Cardiac fibroblast (primary cell): ENCODE measurements around the gene SMIM17.
A peak's percentile ranks its signal among the peaks of the same experiment; 100 is the strongest.
"Not testable (repeated sequence)": the region's sequence is repeated elsewhere in the genome, so short reads cannot be mapped to it uniquely, and the experiment has no call there.

Experiments
- DNase-seq, 2 donors: peaks; one replicate each; pipeline versions ENCODE4 v3.0.0 to v3.0.0-alpha.2; 2010; ENCODE audit warnings: low read depth in 2 of 2
- H3K4me3 ChIP-seq, 2 donors: replicated peaks in 1 of 2; 1 replicate in 1 of 2; 2 replicates in 1 of 2; pipeline ENCODE4 v1.5.1; 2011; ENCODE audit warnings: low read depth in 2 of 2, low read length in 2 of 2, mild to moderate bottlenecking in 2 of 2, moderate library complexity in 1 of 2
- TF ChIP-seq, protein P1 (sequence below): IDR thresholded peaks from one replicate; pipeline ENCODE4 v1.5.1; 2011; ENCODE audit warnings: low read depth, mild to moderate bottlenecking, low read length, inconsistent platforms

SMIM17 gene

GRCh38 chr19:56667311-56667870, 24.4 kb downstream of the SMIM17 start:
- TF ChIP-seq, protein P1, sequence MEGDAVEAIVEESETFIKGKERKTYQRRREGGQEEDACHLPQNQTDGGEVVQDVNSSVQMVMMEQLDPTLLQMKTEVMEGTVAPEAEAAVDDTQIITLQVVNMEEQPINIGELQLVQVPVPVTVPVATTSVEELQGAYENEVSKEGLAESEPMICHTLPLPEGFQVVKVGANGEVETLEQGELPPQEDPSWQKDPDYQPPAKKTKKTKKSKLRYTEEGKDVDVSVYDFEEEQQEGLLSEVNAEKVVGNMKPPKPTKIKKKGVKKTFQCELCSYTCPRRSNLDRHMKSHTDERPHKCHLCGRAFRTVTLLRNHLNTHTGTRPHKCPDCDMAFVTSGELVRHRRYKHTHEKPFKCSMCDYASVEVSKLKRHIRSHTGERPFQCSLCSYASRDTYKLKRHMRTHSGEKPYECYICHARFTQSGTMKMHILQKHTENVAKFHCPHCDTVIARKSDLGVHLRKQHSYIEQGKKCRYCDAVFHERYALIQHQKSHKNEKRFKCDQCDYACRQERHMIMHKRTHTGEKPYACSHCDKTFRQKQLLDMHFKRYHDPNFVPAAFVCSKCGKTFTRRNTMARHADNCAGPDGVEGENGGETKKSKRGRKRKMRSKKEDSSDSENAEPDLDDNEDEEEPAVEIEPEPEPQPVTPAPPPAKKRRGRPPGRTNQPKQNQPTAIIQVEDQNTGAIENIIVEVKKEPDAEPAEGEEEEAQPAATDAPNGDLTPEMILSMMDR, result no peak
- no peak for DNase-seq

DNA sequence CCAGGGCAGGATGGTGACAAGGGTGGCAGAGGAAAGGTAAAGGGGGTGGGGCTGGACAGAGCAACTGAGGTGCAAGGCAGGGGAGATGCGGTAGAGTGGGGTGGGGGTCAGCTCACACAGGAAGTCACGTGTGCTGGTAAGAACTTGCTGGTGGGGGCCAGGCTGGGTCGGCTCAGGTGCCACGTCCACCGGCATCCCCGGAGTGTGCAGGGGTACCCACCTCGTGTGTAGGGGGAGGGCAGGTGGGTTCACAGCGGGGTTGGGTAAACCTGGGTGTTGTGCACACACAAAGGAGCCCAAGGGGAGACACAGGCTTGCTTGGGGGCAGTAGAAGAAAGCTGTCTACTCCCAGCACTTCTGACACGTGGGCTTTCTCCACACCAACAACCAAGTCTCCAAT, 25.7 kb downstream of the SMIM17 start:
- TF ChIP-seq, protein P1, result no peak
- H3K4me3 ChIP-seq, result no peak overlapping the region
- no peak for DNase-seq

More at GRCh38 chr19:56667311-56667870, 24.4 kb downstream of the SMIM17 start:
- H3K4me3 ChIP-seq, result no peak overlapping the region

GRCh38 chr19:56670401-56670960, 27.5 kb downstream of the SMIM17 start:
- TF ChIP-seq, protein P1, result no peak
- H3K4me3 ChIP-seq, result no peak overlapping the region
- DNase-seq, result no peak

- H3K4me3 ChIP-seq, result peak overlapping the region in 1 of 2 donors; percentile 27
- TF ChIP-seq, protein P1, result no peak
- DNase-seq, result no peak
Observed at GRCh38 chr19:56670961-56671612, 28.1 kb downstream of the SMIM17 start.

DNA sequence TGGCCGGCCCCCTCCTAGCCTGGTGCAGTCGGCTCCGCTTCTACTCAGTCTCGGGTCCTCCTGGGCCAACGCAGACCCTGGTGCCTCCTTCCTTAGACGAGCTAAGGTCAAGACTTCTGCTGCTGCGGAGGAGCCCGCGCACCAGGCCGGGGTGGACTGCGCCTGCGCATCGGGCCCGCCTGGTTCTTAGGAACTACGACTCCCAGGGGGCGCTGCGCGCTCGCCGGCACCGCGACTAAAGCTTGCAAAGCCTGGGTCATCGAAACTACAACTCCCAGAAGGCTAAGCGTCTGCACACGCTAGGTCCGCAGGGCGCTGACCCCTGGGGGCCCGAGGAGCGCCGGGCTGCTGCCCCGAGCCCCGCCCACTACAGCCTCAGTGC, 28.6 kb downstream of the SMIM17 start, which contains the start of gene ZNF835:
ZNF835 (minus strand) TSS at position 145 of the 382 bp plus-strand sequence. CDS start 6,559 bp downstream, outside the sequence.
- TF ChIP-seq, protein P1, result no peak
- peak; percentile 53 to 58 for DNase-seq
- peak within 1 kb of the TSS in 1 of 2 donors; percentile 27 for H3K4me3 ChIP-seq

GRCh38 chr19:56672610-56673009, 29.7 kb downstream of the SMIM17 start:
- peak in 1 of 2 donors; percentile 15 for DNase-seq
- not testable (repeated sequence) for H3K4me3 ChIP-seq

DNA sequence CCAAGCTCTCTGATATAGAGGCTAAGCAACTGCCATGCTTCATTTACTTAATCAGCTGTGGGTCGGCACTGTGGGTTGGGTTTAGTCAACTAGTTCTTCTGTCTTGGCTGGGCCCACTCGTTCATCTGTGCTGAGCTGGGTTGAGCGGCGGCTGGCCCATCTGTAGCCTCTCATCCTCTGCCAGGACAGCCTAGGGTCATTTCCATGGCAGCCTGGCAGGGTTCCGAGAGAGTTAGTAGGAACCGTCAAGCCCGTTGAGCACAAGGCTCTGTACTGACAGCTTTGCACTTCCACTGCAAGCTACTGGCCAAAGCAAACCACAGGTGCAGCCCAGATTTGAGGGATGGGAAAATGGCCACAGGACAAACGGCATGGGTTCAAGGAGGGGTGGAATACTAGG, 35.2 kb downstream of the SMIM17 start:
- TF ChIP-seq, protein P1, result no peak

More for the DNA sequence above, 35.2 kb downstream of the SMIM17 start:
- no peak overlapping the region for H3K4me3 ChIP-seq
- DNase-seq, result no peak
